B cell (primary cell): ENCODE measurements around the gene ETV3. TPM values are rescaled to one million over a fixed set of nuclear protein-coding genes. Genes with fewer than 3 reads are reported as not detected.
"Not testable (repeated sequence)": the region's sequence is repeated elsewhere in the genome, so short reads cannot be mapped to it uniquely, and the experiment has no call there.

ENCODE experiments used
- ATAC-seq: fragments of 200-7000 bp; cut with Tn5 transposase; one replicate; pipeline ENCODE4 v1.10.0; 2021; ENCODE audit warnings: low read depth, mild to moderate bottlenecking, moderate number of reproducible peaks, moderate library complexity
- CTCF ChIA-PET: fragments of 350-600 bp; sonication (Branson Sonifier 250); formaldehyde crosslinking; loops from one replicate; lab custom pipeline; 2021; ENCODE audit warnings: antibody characterized with exemption, inconsistent platforms; lab: Charles Lee
- POLR2A ChIA-PET: fragments of 350-600 bp; sonication (Branson Sonifier 250); formaldehyde crosslinking; loops from one replicate; lab custom pipeline; 2021; ENCODE audit warnings: antibody characterized with exemption; lab: Charles Lee
- DNase-seq: peaks from one replicate; pipeline ENCODE4 v3.0.0; 2013
- H2AFZ ChIP-seq: 2 replicates; pipeline ENCODE4 v1.6.1; 2012; ENCODE audit warnings: mild to moderate bottlenecking, low read depth, low read length; ENCODE audit not compliant: insufficient read depth, poor library complexity, severe bottlenecking
- H3K27ac ChIP-seq, 2 donors: 1 replicate in 1 of 2; 2 replicates in 1 of 2; pipeline ENCODE4 v1.5.1; 2012 to 2013; ENCODE audit warnings: low read length in 2 of 2, mild to moderate bottlenecking in 2 of 2, moderate library complexity in 1 of 2
- H3K27me3 ChIP-seq, 4 experiments: fragments of 200-600 bp in 1 of 4; sonication (generic) in 1 of 4; replicated peaks in 1 of 4; 1 replicate in 2 of 4; 2 replicates in 2 of 4; pipeline versions ENCODE4 v1.6.1 to v1.7.0; 2013 to 2016; ENCODE audit warnings: low read length in 3 of 4, mild to moderate bottlenecking in 2 of 4, mixed read lengths in 1 of 4, moderate library complexity in 1 of 4; ENCODE audit not compliant: insufficient read depth in 4 of 4, control insufficient read depth in 3 of 4; ENCODE audit errors: control extremely low read depth in 1 of 4
- H3K36me3 ChIP-seq, 2 experiments: replicated peaks in 1 of 2; 1 replicate in 1 of 2; 2 replicates in 1 of 2; pipeline versions ENCODE4 v1.6.1 to v1.7.1; 2013; ENCODE audit warnings: low read length in 1 of 2; ENCODE audit not compliant: insufficient read depth in 2 of 2, control insufficient read depth in 1 of 2; ENCODE audit errors: control extremely low read depth in 1 of 2, extremely low read depth in 1 of 2
- H3K4me1 ChIP-seq, 2 donors: fragments of 200-600 bp in 1 of 2; sonication (generic) in 1 of 2; 1 replicate in 1 of 2; 2 replicates in 1 of 2; pipeline versions ENCODE4 v1.5.1 to v1.6.1; 2013 to 2017; ENCODE audit warnings: low read length in 2 of 2; ENCODE audit not compliant: control insufficient read depth in 2 of 2, insufficient read depth in 2 of 2
- H3K4me2 ChIP-seq: replicated peaks from 2 replicates; pipeline ENCODE3; 2012; ENCODE audit warnings: mild to moderate bottlenecking, low read depth, low read length; ENCODE audit not compliant: poor library complexity, severe bottlenecking
- H3K4me3 ChIP-seq, 5 experiments: fragments of 200-600 bp in 1 of 5; sonication (generic) in 1 of 5; 1 replicate in 3 of 5; 2 replicates in 2 of 5; pipeline versions ENCODE4 v1.5.1 to v1.7.0; 2011 to 2016; ENCODE audit warnings: low read length in 4 of 5, mild to moderate bottlenecking in 4 of 5, low read depth in 2 of 5, control low read depth in 1 of 5, moderate library complexity in 1 of 5; ENCODE audit not compliant: insufficient read depth in 1 of 5; ENCODE audit errors: control extremely low read depth in 1 of 5, extremely low read depth in 1 of 5
- H3K79me2 ChIP-seq: fragments of 200-600 bp; sonication (generic); one replicate; pipeline ENCODE4 v1.6.0; 2016; ENCODE audit warnings: low read length; ENCODE audit not compliant: control insufficient read depth, insufficient read depth
- H3K9ac ChIP-seq: fragments of 200-600 bp; sonication (generic); 2 replicates; pipeline ENCODE4 v1.6.1; 2017; ENCODE audit warnings: mild to moderate bottlenecking, low read length, moderate library complexity
- H3K9me3 ChIP-seq, 3 donors: one replicate each; pipeline versions ENCODE4 v1.6.1 to v1.7.1; 2013; ENCODE audit warnings: low read length in 2 of 3; ENCODE audit not compliant: control insufficient read depth in 2 of 3, insufficient read depth in 1 of 3; ENCODE audit errors: control extremely low read depth in 1 of 3
- H4K20me1 ChIP-seq: 2 replicates; pipeline ENCODE4 v1.6.0; 2012; ENCODE audit warnings: mild to moderate bottlenecking, low read length; ENCODE audit not compliant: insufficient read depth, control insufficient read depth, poor library complexity, severe bottlenecking
- H3K27ac Mint-ChIP-seq: one replicate; pipeline ENCODE4 v1.8.0; 2021; ENCODE audit warnings: mixed read lengths
- H3K27me3 Mint-ChIP-seq: one replicate; pipeline ENCODE4 v1.8.0; 2021; ENCODE audit warnings: mixed read lengths
- H3K4me1 Mint-ChIP-seq: one replicate; pipeline ENCODE4 v1.8.0; 2021; ENCODE audit warnings: mixed read lengths
- H3K4me3 Mint-ChIP-seq: one replicate; pipeline ENCODE4 v1.8.0; 2021; ENCODE audit warnings: mixed read lengths
- H3K9me3 Mint-ChIP-seq: one replicate; pipeline ENCODE4 v1.8.0; 2022; ENCODE audit warnings: mixed read lengths; ENCODE audit not compliant: insufficient read depth
- EZH2 ChIP-seq: IDR thresholded peaks from 2 replicates; pipeline ENCODE4 v1.6.1; 2012; ENCODE audit warnings: borderline replicate concordance, low read depth, mild to moderate bottlenecking, moderate library complexity, low read length; ENCODE audit not compliant: insufficient read depth, poor library complexity, severe bottlenecking
- WGBS: methylation state at CpG from one replicate; pipeline ENCODE4 v1.1.5; 2013; ENCODE audit warnings: missing lambda C conversion rate; ENCODE audit not compliant: insufficient coverage; 5-methylcytosine and 5-hydroxymethylcytosine counted together
- intact Hi-C: fragments of 100-400 bp; cut with micrococcal nuclease; formaldehyde crosslinking; loops from one replicate; pipeline ENCODE4 v1.10.0; 2022
- polyA plus RNA-seq: library from polyadenylated mRNA; depleted of rRNA; stranded (reverse); fragments of >200 nt; gene quantifications from 2 replicates; pipeline ENCODE4 v1.2.3, GENCODE V29; 2012
- total RNA-seq, 2 donors: library from RNA; stranded (reverse); fragments of 120-200 nt in 1 of 2; gene quantifications; 1 replicate in 1 of 2; 2 replicates in 1 of 2; pipeline versions ENCODE4 v1.2.3 to v1.2.4, GENCODE V29; 2013 to 2022
- TF ChIP-seq, protein P1 (sequence below): fragments of 200-600 bp; IDR thresholded peaks from one replicate; pipeline ENCODE4 v1.8.0; 2022; ENCODE audit warnings: antibody characterized with exemption, mild to moderate bottlenecking

The ETV3 gene
- total and polyA plus RNA-seq, 2 donors (not counting 1 experiment from before 2014, with no cell fraction given) = 16.7 to 34.1 TPM

DNA sequence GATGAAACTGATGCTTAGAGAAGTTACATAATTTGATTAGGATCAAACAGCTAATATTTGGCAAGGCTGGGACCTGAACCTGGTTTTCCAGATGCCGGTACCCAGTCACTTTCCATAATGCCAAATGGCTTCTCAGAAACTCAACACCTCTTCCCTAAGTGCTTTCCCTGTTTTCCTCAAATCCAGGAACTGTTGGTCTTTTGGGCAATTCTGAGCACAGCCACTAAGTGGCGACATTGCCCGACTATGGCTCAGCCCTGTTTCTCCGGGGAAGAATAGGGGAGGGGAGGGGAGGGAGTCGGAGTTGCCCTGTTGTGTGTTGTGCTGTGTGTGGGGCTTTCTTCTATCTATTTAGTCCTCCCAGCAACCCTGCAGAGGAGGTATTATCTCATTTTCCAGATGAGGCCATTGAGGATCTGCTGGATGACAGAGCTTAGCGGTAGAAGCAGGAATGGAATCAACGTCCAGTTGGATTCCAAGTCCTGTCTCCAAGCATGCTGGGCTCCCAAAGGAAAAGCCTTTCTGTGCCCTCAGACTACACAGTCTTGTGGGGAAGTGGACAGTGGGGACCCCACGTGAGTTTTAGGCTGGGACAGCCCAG lies 33.8 kb upstream of the ETV3 start:
- TF ChIP-seq, protein P1, sequence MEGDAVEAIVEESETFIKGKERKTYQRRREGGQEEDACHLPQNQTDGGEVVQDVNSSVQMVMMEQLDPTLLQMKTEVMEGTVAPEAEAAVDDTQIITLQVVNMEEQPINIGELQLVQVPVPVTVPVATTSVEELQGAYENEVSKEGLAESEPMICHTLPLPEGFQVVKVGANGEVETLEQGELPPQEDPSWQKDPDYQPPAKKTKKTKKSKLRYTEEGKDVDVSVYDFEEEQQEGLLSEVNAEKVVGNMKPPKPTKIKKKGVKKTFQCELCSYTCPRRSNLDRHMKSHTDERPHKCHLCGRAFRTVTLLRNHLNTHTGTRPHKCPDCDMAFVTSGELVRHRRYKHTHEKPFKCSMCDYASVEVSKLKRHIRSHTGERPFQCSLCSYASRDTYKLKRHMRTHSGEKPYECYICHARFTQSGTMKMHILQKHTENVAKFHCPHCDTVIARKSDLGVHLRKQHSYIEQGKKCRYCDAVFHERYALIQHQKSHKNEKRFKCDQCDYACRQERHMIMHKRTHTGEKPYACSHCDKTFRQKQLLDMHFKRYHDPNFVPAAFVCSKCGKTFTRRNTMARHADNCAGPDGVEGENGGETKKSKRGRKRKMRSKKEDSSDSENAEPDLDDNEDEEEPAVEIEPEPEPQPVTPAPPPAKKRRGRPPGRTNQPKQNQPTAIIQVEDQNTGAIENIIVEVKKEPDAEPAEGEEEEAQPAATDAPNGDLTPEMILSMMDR = peak; percentile 23
- peaks cover 35% of the 10 kb centered on the region for H3K27me3 Mint-ChIP-seq
- 17% methylated on average over 1 of the region's 8 CpGs for WGBS
- H3K27ac Mint-ChIP-seq, H3K79me2 ChIP-seq, intact Hi-C loops, H3K27ac ChIP-seq, H3K9me3 ChIP-seq, POLR2A ChIA-PET, H3K4me1 Mint-ChIP-seq, H3K4me1 ChIP-seq, H4K20me1 ChIP-seq, H2AFZ ChIP-seq, H3K9me3 Mint-ChIP-seq, H3K27me3 ChIP-seq, H3K36me3 ChIP-seq, H3K4me3 ChIP-seq, ATAC-seq, H3K4me2 ChIP-seq, H3K4me3 Mint-ChIP-seq, DNase-seq, H3K9ac ChIP-seq: not testable (repeated sequence)
- CTCF ChIA-PET = interaction anchor here (0.6 to 1.3 kb wide), 4 partner anchors 11 to 1241 kb away, joined by 3 to 4 read pairs (median 4); no protein-coding TSS in a partner anchor

DNA sequence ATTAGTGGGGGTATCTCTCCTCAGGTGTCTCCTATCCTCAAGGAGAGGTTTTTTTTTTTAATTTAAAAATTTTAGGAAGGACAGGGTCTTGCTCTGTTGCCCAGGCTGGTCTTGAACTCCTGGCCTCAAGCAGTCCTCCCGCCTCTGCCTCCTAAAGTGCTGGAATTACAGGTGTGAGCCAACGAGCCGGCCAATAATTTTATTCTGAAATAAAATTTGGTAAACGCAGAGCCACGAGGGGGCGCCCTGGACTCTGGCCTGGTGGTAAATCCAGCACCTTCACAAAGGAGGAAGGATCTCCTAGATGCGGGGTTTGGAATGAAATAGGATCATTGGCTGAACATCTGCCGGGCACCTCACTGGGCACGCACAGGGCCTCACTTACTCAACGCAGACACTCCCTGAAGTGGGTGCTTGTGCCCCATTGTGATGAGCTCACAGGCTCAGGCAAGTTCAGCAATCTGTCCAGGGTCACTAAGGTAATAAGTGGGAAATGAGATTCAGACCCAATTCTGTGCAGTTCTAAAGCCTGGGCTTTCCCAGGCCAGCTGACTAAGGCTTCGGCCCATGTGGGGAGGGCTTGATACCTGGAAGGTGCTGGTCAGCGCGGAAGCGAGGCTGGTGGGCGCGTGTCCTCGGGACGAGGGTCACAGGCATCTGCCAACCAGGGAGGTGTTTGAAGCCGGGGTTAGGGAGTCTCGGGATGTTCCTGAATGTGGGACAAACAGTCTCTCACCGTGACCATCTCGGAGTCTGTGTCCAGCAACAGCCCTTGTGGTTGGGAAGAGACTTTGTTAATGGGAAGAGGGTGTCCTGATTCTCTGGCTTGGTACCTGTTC lies 32.7 kb upstream of the ETV3 start:
- TF ChIP-seq, protein P1 = peak; percentile 72
- no peak for TF ChIP-seq EZH2
- no peaks in the 10 kb centered on the region for H3K79me2 ChIP-seq
- H3K4me1 ChIP-seq = no peaks in the 10 kb centered on the region
- no peak overlapping the region for H2AFZ ChIP-seq
- H4K20me1 ChIP-seq = no peaks in the 10 kb centered on the region
- H3K9me3 Mint-ChIP-seq = no peaks in the 10 kb centered on the region
- peaks cover 5% of the 10 kb centered on the region for H3K4me1 Mint-ChIP-seq
- intact Hi-C loops = no loop called here
- peaks cover 28% of the 10 kb centered on the region for H3K27me3 Mint-ChIP-seq
- ATAC-seq (no peak), DNase-seq (peak; percentile 54)
- H3K4me3 ChIP-seq = no peak overlapping the region
- CTCF ChIA-PET = interaction anchor here (0.6 to 1.3 kb wide), 6 partner anchors 12 to 1240 kb away, joined by 3 to 4 read pairs (median 3); no protein-coding TSS in a partner anchor
- H3K36me3 ChIP-seq = no peaks in the 10 kb centered on the region
- H3K27ac ChIP-seq = no peak overlapping the region
- no peak overlapping the region for H3K9ac ChIP-seq
- H3K4me3 Mint-ChIP-seq = no peak overlapping the region
- POLR2A ChIA-PET = no interaction called here
- H3K4me2 ChIP-seq = no peak overlapping the region
- no peak overlapping the region for H3K27ac Mint-ChIP-seq
- peaks cover 0 to 4% (median 0%) of the 10 kb centered on the region in 4 experiments for H3K27me3 ChIP-seq
- peaks cover 0 to 5% (median 0%) of the 10 kb centered on the region in 3 donors for H3K9me3 ChIP-seq
- 67% methylated on average over 20 of the region's 22 CpGs for WGBS
